Smooth muscle cell (in vitro differentiated cells): ENCODE data around the gene DRAXIN. TPM values are rescaled to one million over a fixed set of nuclear protein-coding genes. Genes with fewer than 3 reads are reported as not detected.
A peak's percentile ranks its signal among the peaks of the same experiment; 100 is the strongest.

ENCODE experiments used
- DNase-seq: peaks from one replicate; lab custom pipeline; 2025; ENCODE audit not compliant: unreplicated experiment; lab: John Stamatoyannopoulos, UW
- H2AFZ ChIP-seq: fragments of 200-600 bp; sonication (generic); 2 replicates; pipeline ENCODE4 v1.6.0; 2016; ENCODE audit warnings: antibody characterized with exemption, low read depth, mild to moderate bottlenecking
- H3F3A ChIP-seq: fragments of 200-600 bp; sonication (generic); 2 replicates; pipeline ENCODE4 v1.6.0; 2017; ENCODE audit warnings: antibody characterized with exemption, low read depth
- H3K27ac ChIP-seq: fragments of 200-600 bp; sonication (generic); 2 replicates; pipeline ENCODE4 v1.5.1; 2016; ENCODE audit warnings: low read depth, mild to moderate bottlenecking
- H3K27me3 ChIP-seq: fragments of 200-600 bp; sonication (generic); 2 replicates; pipeline ENCODE4 v1.6.1; 2016; ENCODE audit warnings: low read depth, mild to moderate bottlenecking
- H3K36me3 ChIP-seq: fragments of 200-600 bp; sonication (generic); 2 replicates; pipeline ENCODE4 v1.5.1; 2016; ENCODE audit warnings: low read depth
- H3K4me1 ChIP-seq: fragments of 200-600 bp; sonication (generic); 2 replicates; pipeline ENCODE4 v1.5.1; 2016; ENCODE audit warnings: low read depth
- H3K4me2 ChIP-seq: fragments of 200-600 bp; sonication (generic); 2 replicates; pipeline ENCODE4 v1.6.0; 2016; ENCODE audit warnings: mild to moderate bottlenecking
- H3K4me3 ChIP-seq: fragments of 200-600 bp; sonication (generic); 2 replicates; pipeline ENCODE4 v1.5.1; 2016; ENCODE audit warnings: mild to moderate bottlenecking
- H3K79me2 ChIP-seq: fragments of 200-600 bp; sonication (generic); 2 replicates; pipeline ENCODE4 v1.6.0; 2016; ENCODE audit warnings: low read depth, mild to moderate bottlenecking
- H3K9ac ChIP-seq: fragments of 200-600 bp; sonication (generic); 2 replicates; pipeline ENCODE4 v1.6.0; 2016; ENCODE audit warnings: low read depth
- H3K9me3 ChIP-seq: fragments of 200-600 bp; sonication (generic); replicated peaks from 2 replicates; pipeline ENCODE4 v1.5.1; 2016; ENCODE audit warnings: low read depth
- H4K20me1 ChIP-seq: fragments of 200-600 bp; sonication (generic); 2 replicates; pipeline ENCODE4 v1.6.0; 2016; ENCODE audit warnings: low read depth
- WGBS: methylation state at CpG from one replicate; pipeline ENCODE4 v1.1.7; 2016; ENCODE audit warnings: low lambda C conversion rate; 5-methylcytosine and 5-hydroxymethylcytosine counted together
- polyA plus RNA-seq: library from polyadenylated mRNA; unstranded; fragments of >200 nt; fragmentation: Nextera tagmentation; extraction: Ambion mirVana; gene quantifications from 2 replicates; pipeline ENCODE4 v1.2.1, GENCODE V29; 2016
- total RNA-seq: library from RNA; depleted of rRNA; stranded (reverse); fragments of >200 nt; gene quantifications from 2 replicates; pipeline ENCODE4 v1.2.3, GENCODE V29; 2014
- TF ChIP-seq, protein P1 (sequence below): fragments of 200-600 bp; sonication (generic); IDR thresholded peaks from 2 replicates; pipeline ENCODE4 v1.5.1; 2017; ENCODE audit warnings: borderline replicate concordance, mild to moderate bottlenecking, antibody characterized with exemption; ENCODE audit not compliant: insufficient read depth, poor library complexity, severe bottlenecking

Gene DRAXIN
- total and polyA plus RNA-seq, 2 experiments from 2014 or later = 0.09 to 0.15 TPM

DNA sequence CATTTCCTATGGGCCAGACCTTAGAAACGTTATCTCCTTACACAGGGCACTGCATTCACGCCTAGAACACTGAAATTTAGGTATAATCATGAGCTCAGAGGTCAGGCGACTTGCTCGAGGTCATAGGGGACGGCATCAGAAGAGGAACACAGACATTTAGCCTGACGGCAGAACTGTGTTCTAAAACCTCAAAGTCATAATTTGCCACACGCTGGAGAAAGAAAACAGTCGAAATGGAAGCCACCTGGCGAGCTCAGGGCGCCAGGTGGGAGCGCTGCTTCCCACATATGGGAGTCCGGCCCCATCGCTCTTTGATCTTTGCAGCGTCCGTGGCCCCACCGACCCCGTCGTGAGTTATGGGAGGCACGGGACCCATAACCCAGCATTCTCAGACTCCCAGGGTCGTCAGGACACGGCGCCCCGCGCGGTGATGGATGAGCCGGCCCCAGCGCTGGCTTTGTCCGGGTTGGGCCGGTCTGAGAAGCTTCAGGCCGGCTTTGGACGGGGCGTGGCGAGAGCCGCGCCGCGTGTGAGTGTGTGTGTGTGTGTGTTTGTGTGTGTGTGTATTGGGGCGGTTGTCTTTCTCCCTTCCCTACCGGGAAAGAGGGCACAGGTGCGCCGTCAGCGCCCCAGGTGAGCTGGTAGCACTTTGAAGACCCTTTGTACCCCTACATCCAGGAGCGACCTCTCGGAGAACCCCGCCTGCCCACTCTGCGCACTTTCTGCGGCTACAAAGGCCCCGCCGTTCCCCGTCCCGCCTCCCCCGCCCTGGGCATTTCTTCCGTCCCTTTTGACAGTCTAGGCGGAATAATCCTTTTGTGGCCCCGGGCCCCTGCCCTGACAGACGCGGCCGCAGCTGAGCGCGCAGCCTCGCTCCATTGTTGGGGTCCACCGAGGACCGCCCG is 861 bp upstream of the DRAXIN start:
- peak overlapping the region; percentile 55 for H3K4me3 ChIP-seq
- H3K4me1 ChIP-seq = no peaks in the 10 kb centered on the region
- 2% methylated on average over 62 of the region's 64 CpGs for WGBS
- DNase-seq = no peak
- H3K4me2 ChIP-seq = peak overlapping the region; percentile 83
- no peak overlapping the region for H3K9ac ChIP-seq
- H3F3A ChIP-seq = no peaks in the 10 kb centered on the region
- no peaks in the 10 kb centered on the region for H3K79me2 ChIP-seq
- TF ChIP-seq, protein P1, sequence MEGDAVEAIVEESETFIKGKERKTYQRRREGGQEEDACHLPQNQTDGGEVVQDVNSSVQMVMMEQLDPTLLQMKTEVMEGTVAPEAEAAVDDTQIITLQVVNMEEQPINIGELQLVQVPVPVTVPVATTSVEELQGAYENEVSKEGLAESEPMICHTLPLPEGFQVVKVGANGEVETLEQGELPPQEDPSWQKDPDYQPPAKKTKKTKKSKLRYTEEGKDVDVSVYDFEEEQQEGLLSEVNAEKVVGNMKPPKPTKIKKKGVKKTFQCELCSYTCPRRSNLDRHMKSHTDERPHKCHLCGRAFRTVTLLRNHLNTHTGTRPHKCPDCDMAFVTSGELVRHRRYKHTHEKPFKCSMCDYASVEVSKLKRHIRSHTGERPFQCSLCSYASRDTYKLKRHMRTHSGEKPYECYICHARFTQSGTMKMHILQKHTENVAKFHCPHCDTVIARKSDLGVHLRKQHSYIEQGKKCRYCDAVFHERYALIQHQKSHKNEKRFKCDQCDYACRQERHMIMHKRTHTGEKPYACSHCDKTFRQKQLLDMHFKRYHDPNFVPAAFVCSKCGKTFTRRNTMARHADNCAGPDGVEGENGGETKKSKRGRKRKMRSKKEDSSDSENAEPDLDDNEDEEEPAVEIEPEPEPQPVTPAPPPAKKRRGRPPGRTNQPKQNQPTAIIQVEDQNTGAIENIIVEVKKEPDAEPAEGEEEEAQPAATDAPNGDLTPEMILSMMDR = no peak
- H4K20me1 ChIP-seq = no peaks in the 10 kb centered on the region
- H3K36me3 ChIP-seq = no peaks in the 10 kb centered on the region
- H3K9me3 ChIP-seq = no peaks in the 10 kb centered on the region
- no peak overlapping the region for H2AFZ ChIP-seq
- no peak overlapping the region for H3K27ac ChIP-seq
- H3K27me3 ChIP-seq = peaks cover 59% of the 10 kb centered on the region

DNA sequence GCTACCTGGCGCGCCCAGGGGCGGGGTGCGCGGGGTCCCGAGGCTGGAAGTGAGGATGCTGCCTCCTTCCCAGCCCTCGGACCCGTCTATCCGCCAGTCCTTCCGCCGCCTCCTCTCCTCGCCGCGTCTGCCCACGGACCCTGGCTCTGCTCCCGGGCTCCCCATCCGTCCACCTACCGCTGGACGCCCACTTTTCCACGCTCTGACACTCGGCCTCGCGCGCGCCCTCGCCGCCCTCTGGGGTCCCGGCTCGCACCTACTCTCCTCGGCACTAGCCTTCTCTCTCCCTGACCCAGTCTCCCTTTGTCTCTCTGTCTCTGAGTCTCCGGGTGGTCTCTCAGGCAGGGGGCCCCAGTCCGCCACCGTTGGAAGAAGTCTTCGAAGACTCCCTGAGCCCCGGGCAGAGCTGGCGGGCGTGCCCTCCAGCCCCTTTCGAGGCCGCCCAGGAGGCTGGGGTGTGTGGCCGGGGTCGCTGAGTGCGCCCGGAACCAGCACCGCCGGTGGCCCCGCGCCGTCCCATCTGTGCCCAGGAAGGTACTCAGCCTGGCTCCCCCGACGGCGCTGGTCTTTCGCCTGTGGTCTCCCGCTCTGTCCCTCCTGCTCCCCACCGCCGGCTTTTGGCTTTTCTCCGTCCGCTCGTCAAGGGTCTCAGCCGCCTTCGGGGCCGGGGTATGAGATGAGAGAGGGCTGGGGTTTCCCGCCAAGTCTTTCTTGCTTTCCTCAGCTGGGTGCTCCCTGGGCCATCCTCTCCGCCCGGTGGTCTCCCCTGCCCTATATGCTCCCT is 610 bp downstream of the DRAXIN start:
- Histone ChIP-seq H4K20me1 (no peaks in the 10 kb centered on the region), H3K4me2 (peak overlapping the region; percentile 83), H3K9ac (no peak overlapping the region), H3K79me2 (no peaks in the 10 kb centered on the region), H3K27me3 (peaks cover 59% of the 10 kb centered on the region), H3K27ac (no peak overlapping the region), H3K36me3 (no peaks in the 10 kb centered on the region), H3K4me3 (peak overlapping the region; percentile 55), H3F3A (no peaks in the 10 kb centered on the region), H3K4me1 (no peaks in the 10 kb centered on the region), H2AFZ (no peak overlapping the region), H3K9me3 (no peaks in the 10 kb centered on the region)
- WGBS = 11% methylated on average over 50 of the region's 64 CpGs
- TF ChIP-seq, protein P1 = no peak
- no peak for DNase-seq

DNA sequence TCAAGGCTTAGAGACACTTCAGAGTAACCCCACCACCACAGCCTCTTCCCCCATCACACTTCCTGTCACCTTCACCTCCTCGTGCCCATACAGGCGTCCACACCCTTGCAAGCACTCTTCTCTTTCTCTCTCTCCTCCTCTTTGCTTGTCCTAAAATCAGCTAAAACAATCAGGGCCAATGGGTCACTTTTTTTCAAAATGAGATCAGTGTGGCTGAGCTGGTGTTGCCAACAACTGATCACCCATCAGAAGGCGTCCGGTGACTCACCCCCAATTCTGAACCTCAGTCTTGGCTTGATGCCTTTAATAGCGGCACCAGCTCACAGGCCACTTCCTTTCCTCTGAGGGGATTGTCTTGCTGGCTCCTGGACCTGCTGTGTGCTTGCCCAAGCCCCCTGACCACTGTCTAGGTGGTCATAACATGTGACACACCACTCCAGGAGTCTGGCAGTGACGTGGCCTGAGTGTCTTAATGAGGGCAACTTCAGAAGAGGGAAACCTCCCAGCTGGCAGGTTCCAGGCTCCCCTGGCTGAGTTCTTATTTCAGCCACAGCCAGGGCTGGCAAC is 1.6 kb downstream of the DRAXIN start:
- DNase-seq = no peak
- H3K27me3 ChIP-seq = peaks cover 59% of the 10 kb centered on the region
- no peaks in the 10 kb centered on the region for H4K20me1 ChIP-seq
- no peak overlapping the region for H3K4me2 ChIP-seq
- H3K9ac ChIP-seq = no peak overlapping the region
- no peak overlapping the region for H3K4me3 ChIP-seq
- no peaks in the 10 kb centered on the region for H3K36me3 ChIP-seq
- TF ChIP-seq, protein P1 = no peak
- no peaks in the 10 kb centered on the region for H3K79me2 ChIP-seq
- H3K9me3 ChIP-seq = no peaks in the 10 kb centered on the region
- no peaks in the 10 kb centered on the region for H3F3A ChIP-seq
- 49% methylated on average over 6 of the region's 6 CpGs for WGBS
- no peak overlapping the region for H2AFZ ChIP-seq
- H3K27ac ChIP-seq = no peak overlapping the region
- no peaks in the 10 kb centered on the region for H3K4me1 ChIP-seq
